HG03575 (cell line): ENCODE measurements around the gene LCLAT1.
"Not testable (repeated sequence)": the region's sequence is repeated elsewhere in the genome, so short reads cannot be mapped to it uniquely, and the experiment has no call there.

ENCODE experiments used
- ATAC-seq: cut with Tn5 transposase; IDR thresholded peaks from one replicate; pipeline ENCODE4 v1.9.1; 2021; ENCODE audit not compliant: unreplicated experiment, insufficient number of reproducible peaks, low FRiP score; ENCODE audit errors: extremely low read depth

The LCLAT1 gene

GRCh38 chr2:30476636-30477035 lies 29.6 kb downstream of the LCLAT1 start:
- ATAC-seq = no peak

GRCh38 chr2:30480703-30481322 lies 33.8 kb downstream of the LCLAT1 start:
- ATAC-seq = no peak

- no peak for ATAC-seq
Measured at GRCh38 chr2:30481323-30481800, 34.3 kb downstream of the LCLAT1 start.

GRCh38 chr2:30482011-30482410 lies 35.0 kb downstream of the LCLAT1 start:
- no peak for ATAC-seq

GRCh38 chr2:30484145-30484544 lies 37.1 kb downstream of the LCLAT1 start:
- ATAC-seq = no peak

- ATAC-seq = no peak
Measured at GRCh38 chr2:30484995-30485394, 37.9 kb downstream of the LCLAT1 start.

- no peak for ATAC-seq
Measured at GRCh38 chr2:30486655-30487054, 39.6 kb downstream of the LCLAT1 start.

GRCh38 chr2:30487603-30488002 lies 40.6 kb downstream of the LCLAT1 start:
- no peak for ATAC-seq

- ATAC-seq = no peak
Measured at GRCh38 chr2:30488012-30488659, 41.1 kb downstream of the LCLAT1 start.

- no peak for ATAC-seq
Measured at GRCh38 chr2:30491225-30491624, 44.2 kb downstream of the LCLAT1 start.

GRCh38 chr2:30492185-30492584 lies 45.1 kb downstream of the LCLAT1 start:
- no peak for ATAC-seq

GRCh38 chr2:30492619-30493018 lies 45.6 kb downstream of the LCLAT1 start:
- no peak for ATAC-seq

- ATAC-seq = no peak
Measured at GRCh38 chr2:30493440-30493839, 46.4 kb downstream of the LCLAT1 start.

- not testable (repeated sequence) for ATAC-seq
Measured at GRCh38 chr2:30495896-30496295, 48.9 kb downstream of the LCLAT1 start.

- ATAC-seq = no peak
Measured at GRCh38 chr2:30499681-30500080, 52.6 kb downstream of the LCLAT1 start.

- ATAC-seq = no peak
Measured at GRCh38 chr2:30500699-30501098, 53.7 kb downstream of the LCLAT1 start.

- ATAC-seq = no peak
Measured at GRCh38 chr2:30502310-30502709, 55.3 kb downstream of the LCLAT1 start.

- ATAC-seq = no peak
Measured at GRCh38 chr2:30503007-30503694, 56.1 kb downstream of the LCLAT1 start.

- no peak for ATAC-seq
Measured at GRCh38 chr2:30503695-30504052, 56.6 kb downstream of the LCLAT1 start.

- no peak for ATAC-seq
Measured at GRCh38 chr2:30504731-30505130, 57.7 kb downstream of the LCLAT1 start.
